GM04504 (cell line): Measurements from ENCODE around the gene TWF2.

Experiments
- DNase-seq: peaks from one replicate; pipeline ENCODE4 v3.0.0-alpha.2; 2012; ENCODE audit warnings: low read depth

TWF2 gene

DNA sequence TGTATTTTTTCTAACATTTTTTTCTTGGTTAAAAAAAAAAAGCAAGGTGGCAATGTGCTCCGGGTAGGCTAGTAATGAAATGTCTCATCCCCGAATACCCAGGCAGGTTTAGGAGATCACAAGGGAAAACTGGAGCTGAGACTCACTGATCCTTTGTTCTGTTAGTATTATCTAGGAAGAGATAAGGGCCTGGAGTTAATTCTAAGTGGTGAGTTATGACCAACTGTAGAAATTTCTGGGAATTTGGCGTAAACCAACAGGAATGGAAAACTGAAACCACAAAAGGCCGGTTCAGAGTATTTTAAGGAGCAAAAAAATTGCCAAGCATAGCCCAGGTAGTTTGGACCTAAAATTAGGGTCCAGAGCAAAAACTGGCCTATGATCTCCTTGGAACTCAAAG, 19.0 kb upstream of the TWF2 start:
- no peak for DNase-seq

GRCh38 chr3:52256622-52257021, 17.7 kb upstream of the TWF2 start:
- DNase-seq = no peak

GRCh38 chr3:52256159-52256558, 17.2 kb upstream of the TWF2 start:
- no peak for DNase-seq

GRCh38 chr3:52254608-52255007, 15.7 kb upstream of the TWF2 start:
- no peak for DNase-seq

DNA sequence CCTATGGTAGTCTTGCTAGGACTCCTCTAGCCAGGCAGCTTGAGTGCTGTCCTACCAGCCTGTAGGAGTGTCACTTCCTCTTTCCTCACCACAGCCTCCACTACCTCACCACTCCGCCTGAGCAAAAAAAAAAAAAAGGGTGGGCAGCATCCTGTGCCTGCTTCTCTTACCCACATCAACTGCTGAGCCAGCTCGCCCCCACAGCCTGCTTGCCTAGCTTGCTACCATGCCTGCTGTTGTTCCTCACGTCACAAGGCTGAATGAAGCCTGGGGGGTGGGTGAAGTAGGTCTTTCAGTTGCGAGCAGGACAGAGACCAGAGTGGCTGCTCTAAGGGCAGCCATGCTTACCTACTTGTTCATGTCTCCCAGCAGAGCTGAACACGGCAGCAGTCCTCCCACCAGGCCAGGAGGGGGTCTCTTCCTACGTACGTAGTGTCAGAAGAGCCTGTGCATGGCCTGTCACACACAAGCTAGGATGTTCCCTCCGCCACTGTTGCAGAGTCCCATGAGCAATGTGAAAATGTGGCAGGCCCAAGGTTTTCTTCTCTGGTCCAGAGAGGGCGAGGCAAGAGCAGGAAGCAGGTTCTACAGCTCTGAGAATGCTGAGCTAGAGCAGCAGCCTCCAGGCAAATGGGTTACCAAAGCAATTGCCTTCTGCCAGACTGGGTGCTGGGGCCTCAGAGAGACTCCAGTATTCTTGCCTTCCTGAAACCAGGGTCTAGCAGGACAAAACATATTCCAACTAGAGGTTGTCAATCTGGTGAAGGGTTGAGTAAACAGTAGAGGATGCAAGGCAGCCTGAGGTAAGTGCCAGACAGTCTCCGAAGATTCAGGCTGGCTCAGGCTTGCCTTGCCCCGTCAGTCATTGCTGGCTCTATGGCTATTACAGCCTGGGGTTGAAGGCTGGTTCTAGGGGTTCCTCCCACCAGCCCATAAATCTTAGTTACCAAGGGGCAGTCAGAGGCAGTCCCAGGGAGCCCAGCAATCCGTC, 14.7 kb upstream of the TWF2 start:
- DNase-seq = no peak

- DNase-seq = no peak
These were observed 11.2 kb upstream of the TWF2 start for GRCh38 chr3:52250122-52250521.

- DNase-seq = no peak
These were observed 10.7 kb upstream of the TWF2 start for GRCh38 chr3:52249683-52250082.

GRCh38 chr3:52248816-52249547, 10.0 kb upstream of the TWF2 start:
- DNase-seq = no peak

DNA sequence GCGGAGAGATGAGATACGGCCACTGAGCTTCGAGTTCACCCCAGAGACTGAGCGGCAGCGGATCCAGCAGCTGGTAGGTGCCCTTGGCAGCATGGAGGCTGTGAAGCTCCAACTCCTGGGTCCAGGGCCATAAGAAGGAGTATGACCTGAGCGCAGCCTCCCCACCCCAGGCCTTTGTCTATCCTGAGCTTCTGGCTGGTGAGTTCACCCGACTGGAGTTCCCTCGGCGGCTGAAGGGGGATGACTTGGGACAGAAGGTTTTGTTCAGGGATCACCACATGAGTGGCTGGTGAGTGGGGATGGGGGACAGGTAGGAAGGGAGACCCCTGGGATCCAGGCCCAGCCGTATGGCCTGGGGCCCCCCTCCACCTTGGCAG, 9.2 kb upstream of the TWF2 start:
- DNase-seq = no peak

DNA sequence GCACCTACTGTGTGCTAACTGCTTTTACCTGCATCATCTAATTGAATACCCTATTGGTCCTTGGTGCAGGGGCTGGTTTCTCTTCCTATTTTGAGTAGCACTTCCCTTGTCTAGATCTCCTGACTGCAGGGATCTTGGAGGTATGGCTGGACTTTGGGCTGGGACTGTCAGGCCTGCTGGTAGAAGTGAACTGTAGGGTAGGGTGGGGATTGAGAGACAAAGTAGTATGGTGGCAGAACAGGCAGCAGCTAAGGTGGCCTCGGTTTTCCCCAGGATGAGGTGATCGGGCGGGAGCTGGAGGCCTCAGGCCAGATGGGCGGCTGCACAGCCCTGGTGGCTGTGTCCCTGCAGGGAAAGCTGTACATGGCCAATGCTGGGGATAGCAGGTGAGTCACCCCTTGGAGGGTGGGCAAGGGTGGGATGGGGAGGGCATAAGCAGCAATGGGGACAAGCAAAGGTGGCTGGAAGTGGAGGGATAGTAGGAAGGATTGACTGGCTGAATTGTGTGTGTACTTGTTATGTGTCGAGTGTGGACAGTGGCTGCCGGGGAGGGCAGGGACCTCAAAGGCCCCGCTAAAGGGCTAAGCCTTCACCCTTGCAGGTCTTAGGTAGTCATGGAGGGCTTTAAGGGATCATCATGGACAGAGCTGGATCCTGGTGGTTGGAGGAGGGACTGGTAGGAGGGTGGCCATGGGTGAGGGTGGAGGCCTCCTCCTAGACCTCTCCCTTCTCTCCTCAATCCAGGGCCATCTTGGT, 8.6 kb upstream of the TWF2 start:
- DNase-seq = no peak

- no peak for DNase-seq
These were observed 7.9 kb upstream of the TWF2 start for GRCh38 chr3:52246728-52247408.

GRCh38 chr3:52246264-52246620, 7.3 kb upstream of the TWF2 start:
- DNase-seq = no peak

GRCh38 chr3:52245322-52246263, 6.6 kb upstream of the TWF2 start, which contains the start of gene PPM1M:
TSS of gene PPM1M (plus strand) at chr3:52245759. CDS start at chr3:52245825, 66 bp downstream.
- no peak for DNase-seq

DNA sequence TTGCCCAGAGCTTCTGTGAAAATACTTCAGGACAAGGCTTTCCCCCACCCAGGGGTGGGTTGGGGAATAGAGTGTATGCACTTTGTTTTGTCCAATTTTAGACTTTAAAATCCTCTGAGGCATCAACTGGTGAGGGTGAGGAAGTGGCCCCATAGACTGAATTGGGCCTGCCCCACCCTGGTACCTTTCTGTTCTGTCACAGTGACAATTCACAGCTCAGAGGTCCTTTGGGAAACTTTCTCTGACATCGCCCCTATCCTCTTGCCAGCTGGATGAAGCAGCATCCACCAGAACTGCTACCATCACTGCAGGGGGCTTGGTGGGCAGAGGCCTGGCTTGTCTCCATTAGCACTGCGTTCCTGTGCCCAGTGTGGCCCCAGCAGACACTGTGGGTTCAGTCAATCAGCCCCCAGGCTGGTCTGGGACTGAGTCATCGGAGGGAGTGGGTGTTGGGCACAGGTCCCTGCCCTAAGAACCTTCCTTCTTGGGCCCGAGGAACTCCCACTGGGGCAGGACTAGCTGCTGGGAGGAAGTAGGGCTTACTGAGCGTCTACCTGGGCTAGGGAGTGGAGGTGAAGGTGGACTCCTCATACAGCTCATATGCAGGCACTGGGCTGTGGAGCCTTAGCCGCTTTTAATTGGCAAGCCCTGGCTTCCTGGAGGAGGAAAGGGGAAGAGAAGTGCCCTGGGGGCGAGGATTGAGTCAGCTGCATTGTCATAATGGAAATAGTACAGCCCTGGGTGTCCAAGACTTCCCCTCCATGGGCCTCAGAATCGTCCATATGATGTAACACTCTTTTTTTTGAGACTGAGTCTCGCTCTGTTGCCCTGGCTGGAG, 5.1 kb upstream of the TWF2 start:
- DNase-seq = peak; percentile 23

- DNase-seq = no peak
These were observed 3.1 kb upstream of the TWF2 start for GRCh38 chr3:52242039-52242438.

- DNase-seq = no peak
These were observed 2.0 kb upstream of the TWF2 start for GRCh38 chr3:52240886-52241370.

DNA sequence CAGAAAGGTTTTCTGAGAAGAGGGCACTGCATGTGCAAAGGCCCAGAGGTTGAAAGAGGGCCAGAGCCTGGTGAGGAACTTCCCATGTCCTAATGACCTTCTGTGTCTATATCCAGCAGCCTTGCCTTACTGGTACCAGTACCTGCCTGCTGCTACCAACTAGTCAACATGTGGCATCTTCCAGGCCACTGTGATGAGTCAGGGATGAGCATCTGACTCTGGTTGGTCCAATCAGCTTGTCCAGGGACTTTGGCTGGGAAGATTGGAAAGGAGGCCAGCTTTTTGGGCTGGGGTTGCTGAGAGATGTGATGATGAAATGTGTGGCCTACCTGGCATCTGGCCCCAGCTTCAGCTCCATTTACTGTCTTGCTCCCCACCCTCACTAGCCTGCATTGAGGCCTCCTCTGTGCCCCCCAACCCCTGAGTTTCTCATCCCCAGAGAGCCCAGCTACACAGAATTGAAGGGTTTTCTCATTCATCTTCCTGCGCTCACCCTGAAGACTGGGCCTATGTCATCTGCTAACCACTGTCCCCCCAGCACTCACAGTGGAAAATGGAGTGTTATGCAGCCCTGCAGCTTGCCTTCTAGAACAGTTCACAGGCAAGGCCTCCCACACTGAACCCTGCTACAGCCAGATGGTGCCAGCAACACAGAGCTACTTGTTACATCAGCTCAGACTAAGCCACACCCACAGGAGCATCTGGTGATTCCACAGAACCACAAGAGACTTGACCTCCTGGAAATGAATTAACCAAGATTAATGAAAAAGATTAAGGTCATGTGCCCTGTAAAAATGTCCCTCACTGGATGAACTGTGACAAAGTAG, 1.3 kb upstream of the TWF2 start:
- DNase-seq = peak; percentile 93

DNA sequence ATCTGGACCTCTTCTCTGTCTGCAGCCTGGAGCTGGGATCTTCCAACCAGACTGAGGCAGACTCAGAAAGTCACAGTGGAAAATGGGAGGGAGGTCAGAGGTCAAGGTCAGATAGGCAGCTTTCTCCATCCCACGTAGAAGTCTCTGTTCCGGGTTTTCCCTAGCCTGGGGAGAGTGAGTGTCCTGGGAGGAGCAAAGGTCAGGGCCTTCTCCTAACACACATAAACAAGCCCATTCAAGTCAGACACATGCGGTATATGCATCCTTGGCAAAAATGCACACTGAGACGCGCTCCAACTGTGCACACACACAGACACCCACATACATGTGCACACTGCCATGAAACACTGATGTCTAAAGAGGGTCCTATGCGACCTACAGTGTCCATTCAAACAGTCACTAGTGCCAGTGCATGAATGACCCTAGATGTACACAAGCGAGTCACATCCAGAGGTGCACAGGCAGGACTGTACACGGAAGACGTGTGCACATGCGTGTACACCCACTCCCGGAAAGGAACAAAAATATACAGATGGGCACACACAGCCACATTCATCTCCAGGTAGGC, 681 bp downstream of the TWF2 start:
- DNase-seq = no peak
